ENCODE data around the gene BEGAIN.

- TF ChIP-seq, protein P1, sequence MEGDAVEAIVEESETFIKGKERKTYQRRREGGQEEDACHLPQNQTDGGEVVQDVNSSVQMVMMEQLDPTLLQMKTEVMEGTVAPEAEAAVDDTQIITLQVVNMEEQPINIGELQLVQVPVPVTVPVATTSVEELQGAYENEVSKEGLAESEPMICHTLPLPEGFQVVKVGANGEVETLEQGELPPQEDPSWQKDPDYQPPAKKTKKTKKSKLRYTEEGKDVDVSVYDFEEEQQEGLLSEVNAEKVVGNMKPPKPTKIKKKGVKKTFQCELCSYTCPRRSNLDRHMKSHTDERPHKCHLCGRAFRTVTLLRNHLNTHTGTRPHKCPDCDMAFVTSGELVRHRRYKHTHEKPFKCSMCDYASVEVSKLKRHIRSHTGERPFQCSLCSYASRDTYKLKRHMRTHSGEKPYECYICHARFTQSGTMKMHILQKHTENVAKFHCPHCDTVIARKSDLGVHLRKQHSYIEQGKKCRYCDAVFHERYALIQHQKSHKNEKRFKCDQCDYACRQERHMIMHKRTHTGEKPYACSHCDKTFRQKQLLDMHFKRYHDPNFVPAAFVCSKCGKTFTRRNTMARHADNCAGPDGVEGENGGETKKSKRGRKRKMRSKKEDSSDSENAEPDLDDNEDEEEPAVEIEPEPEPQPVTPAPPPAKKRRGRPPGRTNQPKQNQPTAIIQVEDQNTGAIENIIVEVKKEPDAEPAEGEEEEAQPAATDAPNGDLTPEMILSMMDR (IDR thresholded peaks at IDR 0.05; ENCODE audit: low read length) = no peak
- TF ChIP-seq EZH2 (IDR thresholded peaks at IDR 0.05; ENCODE audit: borderline replicate concordance, low read length) = no peak
Observed at GRCh38 chr14:100522616-100523099, 64.6 kb downstream of the BEGAIN start.

Measured in OCI-LY1 (cell line).